ENCODE results near the gene FGFR2.

GRCh38 chr10:121468726-121469125 is 129.5 kb downstream of the FGFR2 start:
- TF ChIP-seq POLR2A (IDR thresholded peaks at IDR 0.05; ENCODE audit: extremely low read depth, insufficient read length) (no peak), CTCF (IDR thresholded peaks at IDR 0.05; ENCODE audit: low read depth, low read length) (no peak), MAX (IDR thresholded peaks at IDR 0.05; ENCODE audit: low read depth, low read length) (no peak)

Data from NB4 (cell line).